ENCODE results near the gene NHEJ1. TPM values are rescaled to one million over a fixed set of nuclear protein-coding genes. Genes with fewer than 3 reads are reported as not detected.

The NHEJ1 gene
- total and polyA plus RNA-seq, 2 of the 13 experiments (the other 11 are each of a cell fraction or from before 2014, with no cell fraction given): 30.0 to 30.7 TPM

DNA sequence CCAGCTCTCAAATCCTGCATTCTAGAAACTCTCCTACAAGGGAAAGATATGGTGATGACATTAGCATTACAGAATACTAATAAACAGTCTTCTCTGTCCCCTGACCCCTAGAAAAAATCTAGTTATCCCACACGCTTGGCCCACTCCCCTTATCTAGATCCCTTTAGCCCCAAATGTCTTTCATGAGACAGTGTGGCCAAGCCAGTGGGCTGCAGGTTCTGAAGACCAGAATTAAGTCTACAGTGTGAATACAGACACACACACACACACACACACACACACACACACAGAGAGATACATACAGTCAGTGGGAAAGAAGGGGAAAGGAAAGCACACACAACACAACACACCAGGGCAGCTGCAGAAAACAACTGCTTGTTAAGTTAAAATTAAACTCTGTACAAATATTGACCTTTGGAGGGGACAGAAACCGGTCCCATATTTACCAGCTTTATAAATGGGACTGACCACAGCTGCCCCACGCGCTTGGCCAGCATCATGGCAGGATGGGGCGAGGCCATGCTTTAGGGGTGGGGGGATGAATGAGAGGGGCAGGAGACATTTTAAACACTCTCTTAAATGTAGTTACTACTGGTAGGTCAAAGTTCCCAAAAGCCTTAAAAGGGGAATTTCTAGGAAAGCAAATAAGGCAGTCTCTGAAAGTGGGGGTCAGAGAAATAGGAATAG lies 49.1 kb downstream of the NHEJ1 start (continued):
- TF ChIP-seq NR1H2 (CRISPR knock-in tag; IDR thresholded peaks at IDR 0.05; ENCODE audit: borderline replicate concordance, low read depth): no peak
- no peak for TF ChIP-seq KAT2B (IDR thresholded peaks at IDR 0.05; ENCODE audit: borderline replicate concordance, low read depth, low read length)
- TF ChIP-seq ZNF337 (CRISPR knock-in tag; IDR thresholded peaks at IDR 0.05; ENCODE audit: borderline replicate concordance, low read depth): no peak
- TF ChIP-seq NCOR1 (IDR thresholded peaks at IDR 0.05; ENCODE audit: borderline replicate concordance, low read length): 0 out of 2 replicates have a peak, but pooled peaks have one; percentile 63
- peak; percentile 42; the same call in 1 of the 2 replicates for TF ChIP-seq ONECUT2 (CRISPR knock-in tag; IDR thresholded peaks at IDR 0.05)
- TF ChIP-seq MLLT10 (CRISPR knock-in tag; IDR thresholded peaks at IDR 0.05): no peak
- TF ChIP-seq, protein P1, sequence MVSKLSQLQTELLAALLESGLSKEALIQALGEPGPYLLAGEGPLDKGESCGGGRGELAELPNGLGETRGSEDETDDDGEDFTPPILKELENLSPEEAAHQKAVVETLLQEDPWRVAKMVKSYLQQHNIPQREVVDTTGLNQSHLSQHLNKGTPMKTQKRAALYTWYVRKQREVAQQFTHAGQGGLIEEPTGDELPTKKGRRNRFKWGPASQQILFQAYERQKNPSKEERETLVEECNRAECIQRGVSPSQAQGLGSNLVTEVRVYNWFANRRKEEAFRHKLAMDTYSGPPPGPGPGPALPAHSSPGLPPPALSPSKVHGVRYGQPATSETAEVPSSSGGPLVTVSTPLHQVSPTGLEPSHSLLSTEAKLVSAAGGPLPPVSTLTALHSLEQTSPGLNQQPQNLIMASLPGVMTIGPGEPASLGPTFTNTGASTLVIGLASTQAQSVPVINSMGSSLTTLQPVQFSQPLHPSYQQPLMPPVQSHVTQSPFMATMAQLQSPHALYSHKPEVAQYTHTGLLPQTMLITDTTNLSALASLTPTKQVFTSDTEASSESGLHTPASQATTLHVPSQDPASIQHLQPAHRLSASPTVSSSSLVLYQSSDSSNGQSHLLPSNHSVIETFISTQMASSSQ (IDR thresholded peaks at IDR 0.05; ENCODE audit: low read depth): peak; percentile 95
- TF ChIP-seq, protein P1 (CRISPR knock-in tag; IDR thresholded peaks at IDR 0.05; ENCODE audit: borderline replicate concordance): peak; percentile 97
- TF ChIP-seq PAF1 (CRISPR knock-in tag; IDR thresholded peaks at IDR 0.05): no peak
- TF ChIP-seq TBX3 (IDR thresholded peaks at IDR 0.05; ENCODE audit: borderline replicate concordance): peak; percentile 74; the same call in 1 of the 2 replicates
- TF ChIP-seq, protein P2, sequence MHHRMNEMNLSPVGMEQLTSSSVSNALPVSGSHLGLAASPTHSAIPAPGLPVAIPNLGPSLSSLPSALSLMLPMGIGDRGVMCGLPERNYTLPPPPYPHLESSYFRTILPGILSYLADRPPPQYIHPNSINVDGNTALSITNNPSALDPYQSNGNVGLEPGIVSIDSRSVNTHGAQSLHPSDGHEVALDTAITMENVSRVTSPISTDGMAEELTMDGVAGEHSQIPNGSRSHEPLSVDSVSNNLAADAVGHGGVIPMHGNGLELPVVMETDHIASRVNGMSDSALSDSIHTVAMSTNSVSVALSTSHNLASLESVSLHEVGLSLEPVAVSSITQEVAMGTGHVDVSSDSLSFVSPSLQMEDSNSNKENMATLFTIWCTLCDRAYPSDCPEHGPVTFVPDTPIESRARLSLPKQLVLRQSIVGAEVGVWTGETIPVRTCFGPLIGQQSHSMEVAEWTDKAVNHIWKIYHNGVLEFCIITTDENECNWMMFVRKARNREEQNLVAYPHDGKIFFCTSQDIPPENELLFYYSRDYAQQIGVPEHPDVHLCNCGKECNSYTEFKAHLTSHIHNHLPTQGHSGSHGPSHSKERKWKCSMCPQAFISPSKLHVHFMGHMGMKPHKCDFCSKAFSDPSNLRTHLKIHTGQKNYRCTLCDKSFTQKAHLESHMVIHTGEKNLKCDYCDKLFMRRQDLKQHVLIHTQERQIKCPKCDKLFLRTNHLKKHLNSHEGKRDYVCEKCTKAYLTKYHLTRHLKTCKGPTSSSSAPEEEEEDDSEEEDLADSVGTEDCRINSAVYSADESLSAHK (CRISPR knock-in tag; IDR thresholded peaks at IDR 0.05; ENCODE audit: borderline replicate concordance): no peak
- TF ChIP-seq PAWR (CRISPR knock-in tag; IDR thresholded peaks at IDR 0.05; ENCODE audit: borderline replicate concordance): no peak
- TF ChIP-seq SMAD1 (CRISPR knock-in tag; IDR thresholded peaks at IDR 0.05; ENCODE audit: borderline replicate concordance, low read depth): peak; percentile 81; the same call in 1 of the 2 replicates
- peak; percentile 47 for TF ChIP-seq ZNF512B (CRISPR knock-in tag; IDR thresholded peaks at IDR 0.05; ENCODE audit: borderline replicate concordance)
- TF ChIP-seq TCF7L2 (IDR thresholded peaks at IDR 0.05; ENCODE audit: low read depth, low read length): no peak
- TF ChIP-seq ZNF552 (CRISPR knock-in tag; IDR thresholded peaks at IDR 0.05; ENCODE audit: borderline replicate concordance): no peak; the same call in 1 of the 2 replicates
- no peak for TF ChIP-seq EEA1 (CRISPR knock-in tag; IDR thresholded peaks at IDR 0.05; ENCODE audit: borderline replicate concordance)
- no peak for TF ChIP-seq CBX1 (IDR thresholded peaks at IDR 0.05; ENCODE audit: low read depth)
- TF ChIP-seq ZNF446 (CRISPR knock-in tag; IDR thresholded peaks at IDR 0.05): no peak
- TF ChIP-seq MXI1 (IDR thresholded peaks at IDR 0.05; ENCODE audit: borderline replicate concordance, low read depth, low read length): no peak
- TF ChIP-seq ZBTB21 (CRISPR knock-in tag; IDR thresholded peaks at IDR 0.05): no peak

Measured in HepG2 (cell line).